ENCODE measurements around the gene MTERF1. TPM values are rescaled to one million over a fixed set of nuclear protein-coding genes. Genes with fewer than 3 reads are reported as not detected.

The MTERF1 gene
- total and polyA plus RNA-seq, 2 of the 13 experiments (the other 11 are each of a cell fraction or from before 2014, with no cell fraction given) = 5.5 to 19.3 TPM

DNA sequence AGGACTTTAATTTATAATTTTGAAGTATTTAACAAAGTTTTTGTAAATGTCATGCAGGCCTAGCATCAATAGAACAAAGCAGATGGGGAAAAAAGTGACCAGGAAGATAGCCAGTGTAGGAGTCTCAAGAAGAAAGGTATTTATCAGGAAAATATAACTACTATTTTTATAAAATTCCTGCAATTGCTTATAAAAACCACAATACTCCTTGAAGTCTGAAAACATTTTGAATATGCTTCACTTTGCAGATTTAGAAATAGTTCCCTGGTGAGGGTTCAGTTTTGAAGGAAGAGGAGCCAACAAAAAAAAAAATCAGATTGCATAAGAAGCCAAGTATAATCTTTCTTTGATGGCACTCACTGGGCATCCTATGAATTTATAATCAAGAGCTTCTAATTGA, 34.1 kb downstream of the MTERF1 start (continued):
- no peak for TF ChIP-seq ARHGAP35 (CRISPR knock-in tag; IDR thresholded peaks at IDR 0.05; ENCODE audit: borderline replicate concordance)
- TF ChIP-seq NR1H2 (CRISPR knock-in tag; IDR thresholded peaks at IDR 0.05; ENCODE audit: borderline replicate concordance, low read depth) = no peak
- no peak for TF ChIP-seq U2AF1 (optimal IDR thresholded peaks at IDR 0.05; ENCODE audit: low read depth, low read length)
- TF ChIP-seq REL (CRISPR knock-in tag; conservative IDR thresholded peaks at IDR 0.05) = no peak
- no peak for TF ChIP-seq ZNF567 (CRISPR knock-in tag; IDR thresholded peaks at IDR 0.05; ENCODE audit: borderline replicate concordance)
- TF ChIP-seq NR2F2 (IDR thresholded peaks at IDR 0.05; ENCODE audit: borderline replicate concordance, low read depth) = no peak
- TF ChIP-seq NCOR1 (IDR thresholded peaks at IDR 0.05; ENCODE audit: borderline replicate concordance, low read length) = no peak
- TF ChIP-seq BHLHE40 (IDR thresholded peaks at IDR 0.05; ENCODE audit: low read length) = no peak
- TF ChIP-seq, protein P1, sequence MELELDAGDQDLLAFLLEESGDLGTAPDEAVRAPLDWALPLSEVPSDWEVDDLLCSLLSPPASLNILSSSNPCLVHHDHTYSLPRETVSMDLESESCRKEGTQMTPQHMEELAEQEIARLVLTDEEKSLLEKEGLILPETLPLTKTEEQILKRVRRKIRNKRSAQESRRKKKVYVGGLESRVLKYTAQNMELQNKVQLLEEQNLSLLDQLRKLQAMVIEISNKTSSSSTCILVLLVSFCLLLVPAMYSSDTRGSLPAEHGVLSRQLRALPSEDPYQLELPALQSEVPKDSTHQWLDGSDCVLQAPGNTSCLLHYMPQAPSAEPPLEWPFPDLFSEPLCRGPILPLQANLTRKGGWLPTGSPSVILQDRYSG (CRISPR knock-in tag; IDR thresholded peaks at IDR 0.05) = no peak
- TF ChIP-seq ZNF431 (CRISPR knock-in tag; IDR thresholded peaks at IDR 0.05; ENCODE audit: borderline replicate concordance, low read depth) = no peak

DNA sequence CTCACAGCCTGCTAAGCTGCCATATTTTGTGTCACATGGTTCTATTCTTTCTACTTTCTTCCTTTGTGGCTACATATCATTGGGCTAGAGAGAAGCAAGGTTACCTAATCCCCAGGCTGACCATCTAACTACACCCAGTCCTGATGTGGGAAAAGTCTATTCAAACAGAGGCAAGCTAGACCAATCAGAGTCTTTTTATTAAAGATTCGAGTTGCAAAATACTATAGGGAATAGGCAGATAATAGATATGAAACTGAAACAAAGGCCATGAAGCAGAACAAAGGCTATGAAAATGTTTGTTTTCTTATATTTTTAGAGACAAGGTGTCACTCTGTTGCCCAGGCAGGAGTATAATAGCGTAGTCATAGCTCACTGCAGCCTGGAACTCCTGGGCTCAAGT, 36.7 kb downstream of the MTERF1 start:
- in situ Hi-C loops (cut with HindIII; ENCODE audit: extremely low pct_ligation_motif_present, low pct_unique_long_range_greater_than_20kb) = no loop called here
- ATAC-seq (no peak), FAIRE-seq (no peak), DNase-seq (ENCODE audit: low spot score) (no peak)
- no peak overlapping the region for H3K4me2 ChIP-seq (ENCODE audit: low read depth, low read length)
- WGBS (ENCODE audit: low lambda C conversion rate) = 77% methylated on average over 2 of the region's 2 CpGs
- intact Hi-C loops (cut with micrococcal nuclease; ENCODE audit: unreplicated experiment) = no loop called here
- H3K4me3 ChIP-seq (replicated peaks in 1 of 3; ENCODE audit: insufficient read depth in 1 of 3, low read depth in 2 of 3, low read length in 3 of 3) = no peak overlapping the region
- H3K9me3 ChIP-seq (ENCODE audit: low read length) = no peaks in the 10 kb centered on the region
- H4K20me1 ChIP-seq (ENCODE audit: insufficient read depth, low read length) = no peaks in the 10 kb centered on the region
- H3K79me2 ChIP-seq (ENCODE audit: insufficient read depth, low read length) = no peaks in the 10 kb centered on the region
- no peak overlapping the region for H2AFZ ChIP-seq (ENCODE audit: low read length)
- H3K27ac ChIP-seq (ENCODE audit: extremely low read length, insufficient read depth, low read length) = no peak overlapping the region
- no peaks in the 10 kb centered on the region for H3K4me1 ChIP-seq (ENCODE audit: insufficient read depth, low read length)
- no TSS peak for BruUV-seq (replicated peaks)
- no peaks in the 10 kb centered on the region for H3K36me3 ChIP-seq (replicated peaks in 1 of 2; ENCODE audit: control insufficient read depth in 1 of 2, insufficient read depth in 2 of 2, low read length in 2 of 2)
- no peak overlapping the region for H3K9ac ChIP-seq (ENCODE audit: insufficient read depth, low read depth, low read length)
- no peaks in the 10 kb centered on the region for H3K27me3 ChIP-seq (ENCODE audit: control insufficient read depth in 1 of 2, insufficient read depth in 2 of 2, low read length in 2 of 2)
- ChIA-PET CTCF (ENCODE audit: low intra/inter-chr PET ratio, low total read pairs) (no interaction called here), POLR2A (no interaction called here)
- TF ChIP-seq HNRNPK (IDR thresholded peaks at IDR 0.05; ENCODE audit: low read depth, low read length, poor library complexity, severe bottlenecking) = no peak
- TF ChIP-seq, protein P2, sequence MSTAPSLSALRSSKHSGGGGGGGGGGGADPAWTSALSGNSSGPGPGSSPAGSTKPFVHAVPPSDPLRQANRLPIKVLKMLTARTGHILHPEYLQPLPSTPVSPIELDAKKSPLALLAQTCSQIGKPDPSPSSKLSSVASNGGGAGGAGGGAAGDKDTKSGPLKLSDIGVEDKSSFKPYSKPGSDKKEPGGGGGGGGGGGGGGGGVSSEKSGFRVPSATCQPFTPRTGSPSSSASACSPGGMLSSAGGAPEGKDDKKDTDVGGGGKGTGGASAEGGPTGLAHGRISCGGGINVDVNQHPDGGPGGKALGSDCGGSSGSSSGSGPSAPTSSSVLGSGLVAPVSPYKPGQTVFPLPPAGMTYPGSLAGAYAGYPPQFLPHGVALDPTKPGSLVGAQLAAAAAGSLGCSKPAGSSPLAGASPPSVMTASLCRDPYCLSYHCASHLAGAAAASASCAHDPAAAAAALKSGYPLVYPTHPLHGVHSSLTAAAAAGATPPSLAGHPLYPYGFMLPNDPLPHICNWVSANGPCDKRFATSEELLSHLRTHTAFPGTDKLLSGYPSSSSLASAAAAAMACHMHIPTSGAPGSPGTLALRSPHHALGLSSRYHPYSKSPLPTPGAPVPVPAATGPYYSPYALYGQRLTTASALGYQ (CRISPR knock-in tag; IDR thresholded peaks at IDR 0.05) = no peak
- TF ChIP-seq, protein P3, sequence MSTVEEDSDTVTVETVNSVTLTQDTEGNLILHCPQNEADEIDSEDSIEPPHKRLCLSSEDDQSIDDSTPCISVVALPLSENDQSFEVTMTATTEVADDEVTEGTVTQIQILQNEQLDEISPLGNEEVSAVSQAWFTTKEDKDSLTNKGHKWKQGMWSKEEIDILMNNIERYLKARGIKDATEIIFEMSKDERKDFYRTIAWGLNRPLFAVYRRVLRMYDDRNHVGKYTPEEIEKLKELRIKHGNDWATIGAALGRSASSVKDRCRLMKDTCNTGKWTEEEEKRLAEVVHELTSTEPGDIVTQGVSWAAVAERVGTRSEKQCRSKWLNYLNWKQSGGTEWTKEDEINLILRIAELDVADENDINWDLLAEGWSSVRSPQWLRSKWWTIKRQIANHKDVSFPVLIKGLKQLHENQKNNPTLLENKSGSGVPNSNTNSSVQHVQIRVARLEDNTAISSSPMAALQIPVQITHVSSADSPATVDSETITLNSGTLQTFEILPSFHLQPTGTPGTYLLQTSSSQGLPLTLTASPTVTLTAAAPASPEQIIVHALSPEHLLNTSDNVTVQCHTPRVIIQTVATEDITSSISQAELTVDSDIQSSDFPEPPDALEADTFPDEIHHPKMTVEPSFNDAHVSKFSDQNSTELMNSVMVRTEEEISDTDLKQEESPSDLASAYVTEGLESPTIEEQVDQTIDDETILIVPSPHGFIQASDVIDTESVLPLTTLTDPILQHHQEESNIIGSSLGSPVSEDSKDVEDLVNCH (CRISPR knock-in tag; IDR thresholded peaks at IDR 0.05) = no peak
- TF ChIP-seq ZNF792 (CRISPR knock-in tag; IDR thresholded peaks at IDR 0.05) = no peak
- no peak for TF ChIP-seq RCOR2 (CRISPR knock-in tag; IDR thresholded peaks at IDR 0.05)
- TF ChIP-seq NFRKB (IDR thresholded peaks at IDR 0.05) = no peak
- no peak for TF ChIP-seq CCAR2 (optimal IDR thresholded peaks at IDR 0.05; ENCODE audit: low read depth, low read length)
- no peak for TF ChIP-seq ZNF510 (CRISPR knock-in tag; IDR thresholded peaks at IDR 0.05; ENCODE audit: low read depth)
- TF ChIP-seq, protein P4, sequence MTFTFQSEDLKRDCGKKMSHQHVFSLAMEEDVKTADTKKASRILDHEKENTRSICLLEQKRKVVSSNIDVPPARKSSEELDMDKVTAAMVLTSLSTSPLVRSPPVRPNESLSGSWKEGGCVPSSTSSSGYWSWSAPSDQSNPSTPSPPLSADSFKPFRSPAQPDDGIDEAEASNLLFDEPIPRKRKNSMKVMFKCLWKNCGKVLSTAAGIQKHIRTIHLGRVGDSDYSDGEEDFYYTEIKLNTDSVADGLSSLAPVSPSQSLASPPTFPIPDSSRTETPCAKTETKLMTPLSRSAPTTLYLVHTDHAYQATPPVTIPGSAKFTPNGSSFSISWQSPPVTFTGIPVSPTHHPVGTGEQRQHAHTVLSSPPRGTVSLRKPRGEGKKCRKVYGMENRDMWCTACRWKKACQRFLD (CRISPR knock-in tag; IDR thresholded peaks at IDR 0.05; ENCODE audit: borderline replicate concordance) = no peak
- TF ChIP-seq ZBTB7B (CRISPR knock-in tag; IDR thresholded peaks at IDR 0.05) = no peak
